GM18951 (cell line): ENCODE results near the gene MICAL1.
A peak's percentile ranks its signal among the peaks of the same experiment; 100 is the strongest.

Experiments used
- POLR2A ChIP-seq: IDR thresholded peaks from 4 replicates; pipeline ENCODE4 v1.6.1; 2011; ENCODE audit warnings: mild to moderate bottlenecking; ENCODE audit not compliant: insufficient read length, insufficient read depth; ENCODE audit errors: extremely low read depth
- in situ Hi-C: fragments of 300-500 bp; cut with MboI; formaldehyde crosslinking; loops from one replicate; pipeline ENCODE4 v1.12.0; 2022; ENCODE audit warnings: low sequenced_read_pairs, mixed read lengths, inconsistent platforms; ENCODE audit not compliant: unreplicated experiment

MICAL1 gene, protein sequence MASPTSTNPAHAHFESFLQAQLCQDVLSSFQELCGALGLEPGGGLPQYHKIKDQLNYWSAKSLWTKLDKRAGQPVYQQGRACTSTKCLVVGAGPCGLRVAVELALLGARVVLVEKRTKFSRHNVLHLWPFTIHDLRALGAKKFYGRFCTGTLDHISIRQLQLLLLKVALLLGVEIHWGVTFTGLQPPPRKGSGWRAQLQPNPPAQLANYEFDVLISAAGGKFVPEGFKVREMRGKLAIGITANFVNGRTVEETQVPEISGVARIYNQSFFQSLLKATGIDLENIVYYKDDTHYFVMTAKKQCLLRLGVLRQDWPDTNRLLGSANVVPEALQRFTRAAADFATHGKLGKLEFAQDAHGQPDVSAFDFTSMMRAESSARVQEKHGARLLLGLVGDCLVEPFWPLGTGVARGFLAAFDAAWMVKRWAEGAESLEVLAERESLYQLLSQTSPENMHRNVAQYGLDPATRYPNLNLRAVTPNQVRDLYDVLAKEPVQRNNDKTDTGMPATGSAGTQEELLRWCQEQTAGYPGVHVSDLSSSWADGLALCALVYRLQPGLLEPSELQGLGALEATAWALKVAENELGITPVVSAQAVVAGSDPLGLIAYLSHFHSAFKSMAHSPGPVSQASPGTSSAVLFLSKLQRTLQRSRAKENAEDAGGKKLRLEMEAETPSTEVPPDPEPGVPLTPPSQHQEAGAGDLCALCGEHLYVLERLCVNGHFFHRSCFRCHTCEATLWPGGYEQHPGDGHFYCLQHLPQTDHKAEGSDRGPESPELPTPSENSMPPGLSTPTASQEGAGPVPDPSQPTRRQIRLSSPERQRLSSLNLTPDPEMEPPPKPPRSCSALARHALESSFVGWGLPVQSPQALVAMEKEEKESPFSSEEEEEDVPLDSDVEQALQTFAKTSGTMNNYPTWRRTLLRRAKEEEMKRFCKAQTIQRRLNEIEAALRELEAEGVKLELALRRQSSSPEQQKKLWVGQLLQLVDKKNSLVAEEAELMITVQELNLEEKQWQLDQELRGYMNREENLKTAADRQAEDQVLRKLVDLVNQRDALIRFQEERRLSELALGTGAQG

DNA sequence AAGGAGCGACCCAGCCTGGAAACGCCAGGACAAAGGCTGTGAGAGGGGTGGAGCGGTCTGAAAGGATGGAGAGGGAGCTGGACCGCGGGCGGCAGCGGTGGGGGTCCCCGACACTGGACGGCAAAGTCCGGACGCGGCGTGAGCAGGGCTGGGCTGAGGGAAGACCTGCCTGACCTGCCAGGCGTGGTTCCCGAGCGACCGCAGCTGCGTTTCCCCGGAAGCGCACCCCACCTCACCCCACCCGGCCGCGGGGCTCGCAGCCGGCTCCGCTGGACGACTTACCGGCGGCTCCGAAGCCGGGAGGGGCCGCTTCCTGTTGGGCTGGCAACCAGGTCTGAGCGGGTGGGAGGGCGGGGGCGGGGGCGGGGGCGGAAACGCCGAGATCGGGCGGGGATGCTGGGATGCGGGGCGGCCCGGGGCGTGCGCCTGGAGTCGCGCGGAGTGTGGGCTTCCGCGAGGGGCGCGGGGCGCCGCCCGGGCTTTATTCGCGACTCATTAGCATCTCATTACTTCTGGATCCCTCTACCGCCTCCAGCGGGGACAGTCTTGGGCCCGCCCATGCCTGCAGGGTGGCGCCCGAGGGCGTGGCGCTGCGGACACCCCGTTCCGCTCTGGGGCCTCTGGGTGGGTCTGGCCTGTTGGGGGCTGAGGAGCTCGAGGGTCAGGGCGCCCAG is at the start of gene MICAL1:
MICAL1 (minus strand) TSS at position 336 of the 674 bp plus-strand sequence. CDS start 1,576 bp downstream, outside the sequence.
- in situ Hi-C loops, result no loop called here
- TF ChIP-seq POLR2A, result peak; percentile 76

DNA sequence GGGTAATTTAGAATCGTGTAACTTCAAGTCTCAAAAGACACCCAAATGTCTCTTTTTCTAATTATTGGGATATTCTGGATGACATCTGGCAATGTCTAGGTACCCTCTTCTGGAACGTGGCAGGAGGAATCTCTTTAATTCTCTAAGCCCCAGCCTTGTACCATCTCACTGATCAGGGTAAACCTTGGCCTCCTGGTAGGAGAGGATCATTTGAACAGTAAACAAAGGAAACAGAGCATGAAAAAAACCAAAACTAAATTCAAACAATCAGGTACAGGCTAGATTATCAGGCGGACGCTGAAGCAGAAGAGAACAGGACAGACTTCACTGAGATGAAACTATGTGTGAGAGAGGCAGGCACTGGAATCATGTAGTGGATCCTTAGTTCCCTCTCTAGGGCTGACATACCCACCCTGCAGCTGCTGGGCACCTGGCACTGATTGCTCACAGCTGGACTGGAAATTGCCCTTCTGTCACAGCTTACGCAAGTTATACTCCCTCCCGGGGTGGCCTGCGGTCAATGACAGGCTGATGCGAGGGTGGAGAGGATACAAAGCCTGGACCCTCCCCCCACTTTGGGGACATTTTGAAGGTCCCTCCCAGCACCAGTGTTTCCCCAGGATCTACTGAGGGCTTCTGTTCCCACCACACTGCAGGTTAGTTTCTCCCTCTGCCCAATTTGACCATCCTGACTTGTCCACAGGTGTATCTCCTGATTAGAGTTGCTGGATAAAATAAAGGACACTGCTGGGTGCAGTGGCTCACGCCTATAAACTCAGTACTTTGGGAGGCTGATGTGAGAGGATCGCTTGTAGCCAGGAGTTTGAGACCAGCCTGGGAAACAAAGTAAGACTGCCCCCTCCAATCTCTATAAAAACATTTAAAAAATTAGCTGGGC is 48.0 kb upstream of the MICAL1 start:
- TF ChIP-seq POLR2A, result no peak
- in situ Hi-C loops, result no loop called here

DNA sequence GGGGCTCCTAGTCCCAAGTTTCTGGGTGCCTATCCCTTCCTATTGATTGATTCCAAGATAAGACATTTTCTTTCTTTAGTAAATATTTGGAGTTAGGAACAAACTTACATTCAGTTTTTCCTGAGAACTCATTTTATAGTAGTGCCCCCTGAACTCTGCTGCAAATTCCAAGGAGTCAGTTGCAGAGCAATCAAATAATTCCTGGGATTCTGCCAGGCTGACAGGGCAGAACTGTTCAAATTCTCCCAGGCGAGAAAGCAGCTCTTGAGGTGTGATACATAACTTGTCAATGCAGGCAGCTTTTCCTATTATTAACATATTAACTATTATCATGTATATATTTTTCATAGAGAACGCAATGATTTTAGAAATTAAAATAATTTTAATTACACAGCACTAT is 43.4 kb upstream of the MICAL1 start:
- in situ Hi-C loops, result no loop called here
- no peak for TF ChIP-seq POLR2A

DNA sequence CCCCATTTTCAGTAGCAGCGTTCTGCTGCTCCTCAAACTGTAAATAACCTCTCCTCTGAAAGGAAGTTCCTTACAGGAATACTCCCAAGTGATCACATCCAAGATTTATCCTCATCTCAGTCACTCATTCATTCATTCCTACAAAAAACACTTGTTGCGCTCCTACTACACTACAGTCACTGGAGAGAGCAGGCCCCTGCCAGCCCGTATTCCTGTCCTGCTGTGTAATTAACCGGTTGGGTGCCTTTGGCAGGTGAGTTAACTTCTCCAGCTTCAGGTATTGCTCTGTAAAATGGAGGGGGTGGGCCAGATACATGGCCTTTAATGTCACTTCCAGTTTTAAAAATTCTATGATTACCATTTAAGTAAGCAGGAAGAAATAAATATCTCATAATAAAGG is 42.5 kb upstream of the MICAL1 start:
- in situ Hi-C loops, result no loop called here
- TF ChIP-seq POLR2A, result no peak

DNA sequence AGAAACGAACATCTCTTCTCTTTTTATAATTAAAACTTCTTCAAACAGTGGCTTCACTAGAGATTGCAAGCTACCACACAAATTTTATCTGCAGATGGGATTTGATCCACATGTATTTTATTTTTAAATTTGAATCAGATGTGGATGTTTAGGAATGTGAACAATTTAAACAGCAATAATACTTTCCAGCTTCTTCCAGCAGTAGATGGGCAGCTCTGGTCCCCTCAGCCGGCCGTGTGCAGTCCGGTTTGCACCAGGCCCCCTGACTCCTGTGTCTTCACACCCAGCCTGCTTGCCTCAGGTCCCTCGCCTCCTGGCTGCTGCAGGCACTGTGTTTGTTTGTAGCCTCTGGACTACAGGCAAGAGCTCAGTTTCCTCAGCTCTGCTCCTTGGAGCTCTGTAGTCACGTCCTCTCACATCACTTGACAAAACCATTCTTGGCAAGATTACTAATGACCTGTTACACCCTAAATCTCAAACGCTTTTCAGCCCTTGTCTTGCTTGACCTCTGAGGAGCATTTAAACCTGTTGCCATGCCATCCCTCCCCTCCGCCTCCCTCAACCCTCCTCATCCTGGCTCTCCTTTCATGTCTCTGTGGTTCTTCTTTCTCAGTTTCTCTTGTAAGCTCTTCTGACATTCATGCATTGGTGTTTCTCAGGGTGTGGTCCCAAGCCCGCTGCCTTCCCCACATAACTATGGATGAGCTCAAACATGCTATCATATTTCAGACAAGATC is 40.6 kb upstream of the MICAL1 start:
- no peak for TF ChIP-seq POLR2A
- in situ Hi-C loops, result no loop called here

DNA sequence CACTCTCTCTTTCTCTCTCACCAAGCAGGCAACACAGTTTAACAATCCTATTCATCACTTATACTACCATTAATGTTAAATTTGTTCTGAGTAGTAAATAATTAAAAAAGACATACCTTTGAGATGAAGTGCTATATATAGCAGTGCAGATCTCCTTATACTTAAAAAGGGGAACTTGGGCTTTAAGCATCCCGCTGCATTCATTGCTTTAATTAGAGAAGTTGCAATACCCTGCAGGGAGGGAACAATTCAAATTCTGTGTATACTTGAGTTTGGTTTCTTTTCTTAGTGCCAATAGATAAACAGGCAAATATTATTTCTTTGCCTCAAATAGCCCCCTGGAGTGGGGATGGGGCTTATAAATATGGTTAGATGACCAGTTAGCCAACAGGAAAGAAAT is 38.3 kb upstream of the MICAL1 start:
- no peak for TF ChIP-seq POLR2A
- in situ Hi-C loops, result no loop called here

DNA sequence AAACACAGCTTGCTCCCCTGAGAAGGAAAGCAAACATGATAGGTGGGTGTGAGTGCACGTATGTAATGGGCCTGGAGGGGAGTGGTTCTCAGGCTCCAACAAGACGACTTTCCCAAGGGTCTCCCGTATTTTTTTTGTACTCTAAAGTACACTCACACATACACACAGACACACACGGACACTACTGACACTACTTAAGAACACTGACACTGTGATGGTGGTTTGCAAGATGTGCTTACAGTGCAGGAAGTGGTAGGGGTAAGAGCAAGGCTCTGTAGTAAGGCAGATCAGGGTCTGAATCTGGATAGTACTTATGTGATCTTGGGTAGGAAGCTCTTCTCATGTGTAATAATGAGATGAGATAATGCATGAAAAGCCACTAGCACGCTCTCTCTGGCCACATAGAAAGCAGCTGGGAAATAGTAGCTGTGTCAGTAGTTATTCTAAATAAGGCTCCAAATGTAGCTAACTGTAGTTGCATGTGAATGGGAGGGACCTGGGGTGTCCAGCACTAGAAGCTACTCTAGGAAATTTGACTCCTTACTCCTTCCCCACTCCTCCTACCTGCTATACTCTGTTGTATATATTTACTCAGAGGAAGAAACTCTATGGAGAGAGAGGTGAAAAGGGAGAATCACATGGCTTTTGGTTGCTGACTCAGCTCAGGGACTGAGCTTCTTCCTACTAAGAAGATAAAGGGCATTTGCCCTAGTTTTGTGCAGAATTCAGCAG is 35.8 kb upstream of the MICAL1 start:
- in situ Hi-C loops, result no loop called here

DNA sequence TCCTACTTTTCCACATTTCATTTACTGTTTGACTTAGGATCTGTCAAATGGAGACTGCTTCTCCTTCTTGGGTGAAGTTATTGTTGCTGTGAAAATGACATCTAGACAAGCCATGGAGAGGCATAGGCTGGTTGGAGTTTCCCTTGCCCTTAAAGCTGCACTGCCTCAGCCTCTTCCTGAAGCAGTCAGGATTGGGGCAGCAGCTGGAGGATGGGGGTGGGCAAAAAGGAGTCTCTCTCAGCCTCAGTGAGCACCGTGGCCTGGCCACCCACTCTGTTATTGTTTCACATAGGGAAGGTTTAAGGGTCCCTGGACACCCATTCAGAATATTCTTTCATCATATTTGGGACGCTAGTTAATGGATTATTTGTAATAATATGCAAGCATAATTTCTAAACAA is 35.1 kb upstream of the MICAL1 start:
- in situ Hi-C loops, result no loop called here
- no peak for TF ChIP-seq POLR2A

More for the DNA sequence above, 35.8 kb upstream of the MICAL1 start:
- TF ChIP-seq POLR2A, result no peak

DNA sequence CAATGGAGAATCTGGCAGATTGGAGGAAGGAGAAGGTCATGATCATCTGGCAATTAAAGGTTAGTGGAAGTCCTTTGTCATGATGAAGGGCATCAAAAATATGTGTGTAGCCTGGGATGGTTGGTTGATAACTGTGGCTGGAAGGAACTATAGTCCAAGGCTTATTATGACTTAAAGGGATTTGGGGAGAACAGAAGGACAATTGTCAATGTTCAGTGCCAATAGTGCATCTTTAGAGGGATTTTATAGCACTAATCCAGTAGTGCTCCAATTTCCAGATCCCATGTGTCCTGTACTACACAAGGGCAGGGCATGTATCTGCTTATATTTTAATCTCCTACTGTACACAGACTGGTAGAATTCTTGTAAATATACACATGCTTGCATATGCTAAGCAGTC is 32.4 kb upstream of the MICAL1 start:
- in situ Hi-C loops, result no loop called here
- no peak for TF ChIP-seq POLR2A

DNA sequence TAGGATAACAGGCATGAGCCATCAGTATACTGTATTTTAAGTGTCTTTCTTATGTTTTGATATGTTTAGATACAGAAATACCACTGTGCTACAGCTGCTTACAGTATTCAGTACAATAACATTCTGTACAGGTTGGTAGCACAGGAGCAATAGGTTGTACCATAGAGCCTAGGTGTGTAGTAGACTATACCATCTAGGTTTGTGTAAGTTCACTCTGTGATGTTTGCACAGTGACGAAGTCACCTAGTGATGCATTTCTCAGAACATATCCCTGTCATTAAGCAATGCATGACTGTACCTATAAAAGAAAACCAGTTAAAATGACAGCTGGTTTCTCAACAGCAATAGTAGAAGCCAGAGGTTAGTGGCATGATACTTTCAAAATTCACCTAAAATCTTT is 30.5 kb upstream of the MICAL1 start:
- in situ Hi-C loops, result no loop called here
- TF ChIP-seq POLR2A, result no peak
